ENCODE results near the gene UST. TPM values are rescaled to one million over a fixed set of nuclear protein-coding genes. Genes with fewer than 3 reads are reported as not detected.

The UST gene
- total and polyA plus RNA-seq, 7 donors: 0.79 to 2.6 (median 2.0) TPM

GRCh38 chr6:148724428-148724827 lies 22.4 kb upstream of the UST start:
- intact Hi-C loops (cut with DNase I): no loop called here
- DNase-seq (no peak), ATAC-seq (no peak)
- no peak overlapping the region for H3K27ac ChIP-seq
- H3K9me3 ChIP-seq: peaks cover 9% of the 10 kb centered on the region
- no peaks in the 10 kb centered on the region for H3K36me3 ChIP-seq (ENCODE audit: insufficient read depth in 1 of 2, low read depth in 1 of 2)
- no peaks in the 10 kb centered on the region for H3K27me3 ChIP-seq (ENCODE audit: insufficient read depth in 3 of 3, low read length in 2 of 3)
- no peaks in the 10 kb centered on the region for H3K4me1 ChIP-seq
- no peak for TF ChIP-seq CTCF (IDR thresholded peaks at IDR 0.05)
- no peak overlapping the region for H3K4me3 ChIP-seq

- DNase-seq (no peak), ATAC-seq (no peak)
- H3K4me3 ChIP-seq: no peak overlapping the region
- no peaks in the 10 kb centered on the region for H3K4me1 ChIP-seq
- H3K9me3 ChIP-seq: peaks cover 9% of the 10 kb centered on the region
- H3K27me3 ChIP-seq (ENCODE audit: insufficient read depth in 3 of 3, low read length in 2 of 3): no peaks in the 10 kb centered on the region
- no peak for TF ChIP-seq CTCF (IDR thresholded peaks at IDR 0.05)
- H3K36me3 ChIP-seq (ENCODE audit: insufficient read depth in 1 of 2, low read depth in 1 of 2): no peaks in the 10 kb centered on the region
- intact Hi-C loops (cut with DNase I): no loop called here
- H3K27ac ChIP-seq: no peak overlapping the region
- 96% methylated on average over 1 of the region's 1 CpG for WGBS, 3 donors
These were observed 19.7 kb upstream of the UST start for GRCh38 chr6:148727104-148727503.

GRCh38 chr6:148735989-148736388 lies 10.8 kb upstream of the UST start:
- Histone ChIP-seq H3K27ac (no peak overlapping the region), H3K9me3 (no peaks in the 10 kb centered on the region), H3K4me1 (no peaks in the 10 kb centered on the region), H3K27me3 (ENCODE audit: insufficient read depth in 3 of 3, low read length in 2 of 3) (no peaks in the 10 kb centered on the region), H3K4me3 (no peak overlapping the region), H3K36me3 (ENCODE audit: insufficient read depth in 1 of 2, low read depth in 1 of 2) (no peaks in the 10 kb centered on the region)
- intact Hi-C loops (cut with DNase I): loop anchor here in 1 of 2 donors (10.0 kb wide), 1 partner anchor 101 kb away; no protein-coding TSS in a partner anchor
- 82 to 93% (median 85%) methylated on average over 2 of the region's 2 CpGs for WGBS, 3 donors
- DNase-seq (no peak), ATAC-seq (no peak)
- TF ChIP-seq CTCF (IDR thresholded peaks at IDR 0.05): no peak

- WGBS, 3 donors: 89 to 95% (median 90%) methylated on average over 5 of the region's 5 CpGs
- no peaks in the 10 kb centered on the region for H3K36me3 ChIP-seq (ENCODE audit: insufficient read depth in 1 of 2, low read depth in 1 of 2)
- peak in 1 of 4 donors; percentile 39 for ATAC-seq
- intact Hi-C loops (cut with DNase I): loop anchor here in 1 of 2 donors (10.0 kb wide), 1 partner anchor 102 kb away; no protein-coding TSS in a partner anchor
- no peak for DNase-seq
- no peaks in the 10 kb centered on the region for H3K4me1 ChIP-seq
- no peak overlapping the region for H3K27ac ChIP-seq
- H3K9me3 ChIP-seq: no peaks in the 10 kb centered on the region
- no peak for TF ChIP-seq CTCF (IDR thresholded peaks at IDR 0.05)
- H3K27me3 ChIP-seq (ENCODE audit: insufficient read depth in 3 of 3, low read length in 2 of 3): no peaks in the 10 kb centered on the region
- no peak overlapping the region for H3K4me3 ChIP-seq
These were observed 9.9 kb upstream of the UST start for GRCh38 chr6:148736774-148737412.

- Histone ChIP-seq H3K27me3 (ENCODE audit: insufficient read depth in 3 of 3, low read length in 2 of 3) (no peaks in the 10 kb centered on the region), H3K4me1 (no peaks in the 10 kb centered on the region), H3K9me3 (no peaks in the 10 kb centered on the region), H3K36me3 (ENCODE audit: insufficient read depth in 1 of 2, low read depth in 1 of 2) (no peaks in the 10 kb centered on the region), H3K4me3 (no peak overlapping the region), H3K27ac (no peak overlapping the region)
- no peak for TF ChIP-seq CTCF (IDR thresholded peaks at IDR 0.05)
- 96 to 97% (median 97%) methylated on average over 4 of the region's 4 CpGs for WGBS, 3 donors
- intact Hi-C loops (cut with DNase I): loop anchor here in 1 of 2 donors (10.0 kb wide), 1 partner anchor 103 kb away; no protein-coding TSS in a partner anchor
- peak in 1 of 4 donors; percentile 16 for ATAC-seq
- DNase-seq: no peak
These were observed 9.0 kb upstream of the UST start for GRCh38 chr6:148737806-148738205.

Measured in psoas muscle (tissue), 8 donors.